ENCODE data around the gene MYL4.
"Not testable (repeated sequence)": the region's sequence is repeated elsewhere in the genome, so short reads cannot be mapped to it uniquely, and the experiment has no call there.

Gene MYL4

DNA sequence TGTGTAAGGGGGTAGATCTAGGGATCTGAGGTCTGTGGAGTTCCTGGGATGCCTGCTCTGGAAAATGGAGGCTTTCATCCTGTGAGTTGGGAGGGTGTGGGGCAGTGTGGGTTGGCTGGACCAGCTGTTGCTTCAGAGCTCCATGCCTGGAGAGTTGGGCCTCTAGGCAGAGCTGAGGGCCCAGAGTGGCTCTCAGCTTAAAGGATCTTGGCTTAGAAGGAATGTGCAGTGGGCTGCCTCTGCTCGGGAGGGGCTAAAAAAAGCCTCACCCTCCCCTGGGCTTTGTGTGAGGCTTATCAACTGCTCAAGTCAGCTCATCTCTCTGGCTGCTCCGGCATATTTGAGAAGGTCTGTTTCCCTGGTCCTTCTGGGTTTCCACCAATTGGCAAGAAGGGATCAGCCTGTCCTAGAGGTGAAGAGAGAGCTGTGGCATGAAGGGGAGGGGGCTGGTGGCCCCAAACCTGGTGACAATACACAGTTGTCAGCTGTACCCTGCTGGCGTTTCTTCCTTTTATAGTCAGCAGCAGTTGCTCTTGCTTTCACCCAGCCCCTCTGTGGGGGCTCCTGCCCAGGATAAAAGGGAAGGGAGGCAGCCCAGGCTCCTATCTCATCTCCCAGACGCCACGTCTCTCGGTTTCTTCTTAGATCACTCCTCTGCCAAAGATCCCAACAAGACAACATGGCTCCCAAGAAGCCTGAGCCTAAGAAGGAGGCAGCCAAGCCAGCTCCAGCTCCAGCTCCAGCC, at the start of gene MYL4:
TSS of gene MYL4 (plus strand) at position 605 of the 745 bp plus-strand sequence. CDS start at position 680, 75 bp downstream.
- DNase-seq, result no peak

DNA sequence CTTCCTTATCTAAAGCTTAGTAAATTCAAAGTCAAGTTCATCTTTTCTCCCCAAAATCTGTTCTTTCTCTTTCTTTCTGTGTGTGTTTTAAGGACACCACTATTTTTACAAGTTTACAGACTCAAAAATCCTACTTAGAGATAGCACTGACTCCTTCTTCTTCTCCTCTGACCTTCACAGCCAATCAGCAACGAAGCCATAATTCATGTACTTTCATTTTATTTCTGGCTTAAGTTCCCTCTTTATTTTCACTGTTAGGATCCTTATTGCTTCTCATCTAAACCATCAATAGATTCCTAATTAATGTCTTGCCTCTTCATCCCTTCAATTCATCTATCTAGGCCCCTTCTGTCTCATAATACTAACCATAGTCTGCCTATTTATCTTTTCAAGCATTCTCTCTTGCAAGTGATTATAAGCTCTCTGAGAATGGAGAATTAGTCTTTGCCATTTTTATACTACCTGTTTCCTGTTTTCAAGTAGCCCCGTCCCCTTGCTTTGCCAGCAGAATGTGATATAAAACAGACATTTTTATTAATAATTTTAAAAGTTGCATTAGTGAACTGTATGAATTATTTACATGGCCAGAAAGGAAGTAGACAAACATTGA, 47.0 kb upstream of the MYL4 start:
- DNase-seq, result no peak

DNA sequence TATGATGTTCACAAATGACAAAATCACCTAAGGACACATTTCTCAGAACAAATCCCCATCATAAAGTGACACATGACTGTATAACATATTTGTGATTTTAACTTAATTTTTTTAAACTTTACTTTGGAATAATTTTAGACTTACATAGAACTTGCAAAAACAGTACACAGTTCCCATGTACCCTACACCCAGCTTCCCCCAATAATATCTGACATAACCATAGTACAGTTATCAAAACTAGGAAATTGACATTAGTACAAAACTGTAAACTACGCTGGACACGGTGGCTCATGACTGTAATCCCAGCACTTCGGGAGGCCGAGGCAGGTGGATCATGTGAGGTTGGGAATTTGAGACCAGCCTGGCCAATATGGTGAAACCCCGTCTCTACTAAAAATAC, 44.9 kb upstream of the MYL4 start:
- DNase-seq, result no peak

DNA sequence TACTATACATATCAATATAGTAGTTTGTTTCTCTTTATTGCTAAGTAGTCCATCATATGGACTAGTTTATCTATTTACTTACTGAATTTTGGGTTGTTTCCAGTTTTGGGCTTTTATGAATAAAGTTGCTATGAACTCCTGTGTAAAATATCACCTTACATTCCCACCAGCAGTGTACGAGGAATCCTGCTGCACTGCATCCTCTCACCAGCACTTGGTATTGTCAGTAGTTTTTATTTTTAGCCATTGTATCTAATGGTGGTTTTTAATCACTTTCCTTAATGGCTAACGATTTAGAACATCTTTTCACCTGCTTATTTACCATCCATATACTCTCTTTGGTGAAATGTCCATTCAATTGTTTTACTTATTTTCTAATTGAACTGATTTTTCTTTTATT, 44.0 kb upstream of the MYL4 start:
- DNase-seq, result no peak

DNA sequence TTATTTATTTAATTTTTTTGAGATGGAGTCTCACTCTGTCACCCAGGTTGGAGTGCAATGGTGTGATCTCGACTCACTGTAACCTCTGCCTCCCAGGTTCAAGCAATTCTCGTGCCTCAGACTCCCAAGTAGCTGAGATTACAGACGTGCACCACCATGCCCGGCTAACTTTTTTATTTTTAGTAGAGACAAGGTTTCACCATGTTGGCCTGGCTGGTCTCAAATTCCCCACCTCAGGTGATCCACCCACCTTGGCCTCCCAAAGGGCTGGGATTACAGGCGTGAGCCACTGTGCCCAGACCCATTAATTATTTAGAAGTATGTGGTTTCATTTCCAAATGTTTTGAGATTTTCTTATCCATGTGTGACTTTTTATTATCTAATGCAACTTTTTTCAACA, 42.3 kb upstream of the MYL4 start:
- DNase-seq, result not testable (repeated sequence)

DNA sequence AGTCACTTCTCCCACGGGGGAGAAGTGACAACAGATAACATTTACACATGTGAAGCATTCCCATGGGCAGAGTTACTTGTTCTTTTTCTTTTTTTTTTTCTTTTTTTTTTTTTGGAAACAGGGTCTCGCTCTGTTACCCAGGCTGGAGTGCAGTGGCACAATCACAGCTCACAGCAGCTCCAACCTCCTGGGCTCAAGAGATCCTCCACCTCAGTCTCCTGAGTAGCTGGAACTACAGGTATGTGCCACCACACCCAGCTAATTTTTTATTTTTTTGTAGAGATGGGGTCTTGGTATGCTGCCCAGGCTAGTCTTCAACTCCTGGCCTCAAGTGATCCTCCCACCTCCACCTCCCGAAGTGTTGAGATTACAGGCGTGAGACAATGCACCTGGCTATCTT, 40.3 kb upstream of the MYL4 start:
- DNase-seq, result not testable (repeated sequence)

DNA sequence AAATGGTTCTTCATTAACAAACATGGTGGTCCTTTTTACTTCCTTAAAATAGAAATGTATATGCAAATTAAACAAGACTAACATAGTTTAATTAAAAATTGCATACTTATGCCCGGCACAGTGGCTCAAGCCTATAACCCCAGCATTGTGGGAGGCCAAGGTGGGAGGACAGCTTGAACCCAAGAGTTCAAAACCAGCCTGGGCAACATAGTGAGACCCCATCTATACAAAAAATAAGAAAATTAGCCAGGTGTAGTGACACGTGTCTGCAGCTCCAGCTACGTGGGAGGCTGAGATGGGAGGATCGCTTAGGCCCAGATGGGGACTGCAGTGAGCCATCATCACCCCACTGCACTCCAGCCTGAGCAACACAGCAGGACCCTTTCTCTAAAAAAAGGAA, 38.4 kb upstream of the MYL4 start:
- no peak for DNase-seq

DNA sequence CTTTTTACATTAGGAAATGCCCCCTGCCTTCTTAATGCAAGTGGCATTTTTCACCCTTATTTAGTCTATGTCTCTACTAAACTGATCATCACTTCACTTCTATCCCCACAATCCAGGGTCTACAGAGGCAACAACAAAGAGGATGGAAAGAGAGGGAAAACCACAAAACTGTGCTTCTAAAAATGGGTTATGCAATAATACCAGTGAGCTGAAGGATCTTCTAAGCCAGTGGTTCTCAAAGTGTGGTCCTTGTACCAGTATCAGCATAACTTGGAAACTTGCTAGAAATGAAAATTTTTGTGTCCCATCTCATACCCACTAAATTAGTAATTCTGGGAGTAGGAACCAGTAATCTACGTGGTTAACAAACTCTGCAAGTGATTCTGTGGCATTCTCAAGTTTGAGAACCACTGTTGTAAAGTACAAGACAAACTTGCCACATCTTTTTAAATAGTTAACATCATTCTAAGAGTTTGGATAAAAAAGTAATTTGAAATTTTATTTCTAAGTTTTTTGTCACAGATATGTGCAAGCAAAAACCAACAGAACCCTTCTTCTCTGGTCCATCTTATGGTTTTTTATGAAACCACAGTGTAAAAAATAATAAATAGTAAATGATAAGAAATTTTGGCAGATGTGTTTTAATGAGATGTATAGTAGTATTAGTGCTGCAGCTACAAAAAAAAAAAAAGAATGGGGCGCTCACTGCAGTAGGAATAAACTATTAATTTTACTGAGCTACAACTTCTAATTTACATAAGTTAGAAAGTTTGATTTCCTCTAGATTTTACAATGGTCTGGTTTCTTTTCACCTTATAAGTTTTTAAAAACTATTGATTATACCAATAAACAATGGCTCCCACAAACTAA, 36.2 kb upstream of the MYL4 start:
- DNase-seq, result no peak

DNA sequence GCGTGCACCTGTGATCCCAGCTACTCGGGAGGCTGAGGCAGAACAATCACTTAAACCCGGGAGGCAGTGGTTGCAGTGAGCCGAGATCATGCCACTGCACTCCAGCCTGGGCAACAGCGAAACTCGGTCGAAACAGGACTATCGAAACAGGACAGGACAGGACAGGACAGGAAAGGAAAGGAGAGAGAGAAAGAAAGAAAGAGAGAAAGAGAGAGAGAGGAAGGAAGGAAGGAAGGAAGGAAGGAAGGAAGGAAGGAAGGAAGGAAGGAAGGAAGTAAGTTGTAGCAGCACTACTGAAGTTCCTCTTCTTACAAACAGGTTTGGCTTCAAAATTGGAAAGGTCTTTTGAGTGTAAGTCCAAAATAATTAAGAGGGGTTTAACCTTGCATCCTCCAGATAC, 34.3 kb upstream of the MYL4 start:
- DNase-seq, result not testable (repeated sequence)

DNA sequence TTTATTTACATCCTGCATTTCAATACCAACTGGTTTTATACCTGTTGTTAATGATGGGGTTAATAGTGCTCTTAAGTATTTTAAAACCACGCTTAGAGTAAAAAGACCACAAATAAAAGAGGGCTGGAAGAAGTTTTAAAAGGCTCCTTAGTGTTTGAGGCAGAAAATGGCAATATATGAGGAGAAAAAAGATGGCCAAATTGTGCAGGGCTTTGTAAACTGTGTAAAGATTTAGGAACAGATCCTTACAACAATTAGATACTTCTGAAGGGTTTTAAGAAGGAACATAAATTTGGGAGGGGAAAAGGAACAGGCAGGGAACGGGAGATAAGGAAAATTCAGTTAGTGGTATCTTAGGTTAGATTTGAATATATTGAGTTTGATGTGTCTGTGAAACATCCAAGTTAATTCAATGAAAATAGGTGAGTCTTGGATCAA, 32.7 kb upstream of the MYL4 start:
- no peak for DNase-seq

DNA sequence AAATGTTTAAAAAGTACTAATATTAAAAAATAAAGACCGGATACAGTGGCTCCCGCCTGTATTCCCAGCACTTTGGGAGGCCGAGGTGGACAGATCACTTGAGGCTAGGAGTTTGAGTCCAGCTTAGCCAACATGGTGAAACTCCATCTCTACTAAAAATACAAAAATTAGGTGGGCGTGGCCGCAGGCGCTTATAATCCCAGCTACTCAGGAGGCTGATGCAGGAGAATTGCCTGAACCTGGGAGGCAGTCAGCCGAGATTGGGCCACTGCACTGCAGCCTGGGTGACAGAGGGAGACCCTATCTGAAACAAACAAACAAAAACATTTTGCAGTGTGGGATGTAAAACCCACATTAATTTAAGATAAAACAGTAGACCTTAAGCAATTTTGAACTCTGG, 31.9 kb upstream of the MYL4 start:
- no peak for DNase-seq

DNA sequence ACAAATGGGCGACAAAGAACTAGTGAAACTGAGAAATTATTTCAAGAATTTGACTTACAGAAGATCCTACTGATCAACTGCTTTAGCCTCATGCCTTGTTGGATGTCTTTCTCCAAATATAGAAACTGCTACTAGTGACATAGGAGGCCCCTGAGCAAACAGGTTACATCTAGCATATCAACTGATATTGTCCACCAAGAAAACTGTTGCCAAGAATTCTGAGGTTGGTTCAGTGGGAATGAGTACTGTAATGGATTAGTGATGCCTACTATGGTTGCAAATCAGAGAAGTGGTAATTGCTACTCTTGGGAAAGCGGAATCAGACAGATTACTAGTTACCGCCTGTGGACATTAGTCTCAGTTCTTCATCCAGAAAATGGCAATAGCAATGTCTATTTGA, 30.0 kb upstream of the MYL4 start:
- no peak for DNase-seq

DNA sequence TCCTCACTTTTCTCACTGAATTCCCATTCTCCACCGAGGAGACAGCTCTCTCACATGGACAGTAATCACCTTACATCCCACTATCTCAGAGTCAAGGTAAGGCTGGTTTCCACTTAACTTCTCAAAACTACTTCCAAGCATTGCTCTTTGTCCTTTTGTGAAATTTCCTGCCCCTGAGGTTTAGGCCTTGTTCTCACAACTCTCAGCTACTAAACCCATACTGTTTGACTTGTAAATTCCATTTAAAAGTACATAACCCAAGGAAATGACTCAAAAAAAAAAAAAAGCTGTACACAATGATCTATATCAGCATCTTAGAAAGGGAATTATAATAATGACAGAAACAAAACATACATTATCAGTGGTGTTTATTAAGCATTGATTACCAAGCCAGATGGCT, 28.8 kb upstream of the MYL4 start:
- no peak for DNase-seq

DNA sequence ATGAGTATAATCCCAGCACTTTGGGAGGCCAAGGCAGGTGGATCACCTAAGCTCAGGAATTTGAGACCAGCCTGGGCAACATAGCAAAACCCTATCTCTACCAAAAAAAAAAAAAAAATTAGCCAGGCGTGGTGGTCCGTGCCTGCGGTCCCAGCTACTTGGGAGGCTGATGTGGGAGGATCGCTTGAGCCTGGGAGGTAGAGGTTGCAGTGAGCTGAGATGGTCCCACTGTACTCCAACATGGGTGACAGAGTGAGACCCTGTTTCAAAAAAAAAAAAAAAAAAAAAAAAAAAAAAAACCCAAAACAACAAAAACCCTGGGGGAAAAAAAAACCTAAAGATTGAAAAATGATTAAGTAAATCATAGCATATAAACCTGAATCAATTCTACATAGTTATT, 28.2 kb upstream of the MYL4 start:
- DNase-seq, result not testable (repeated sequence)

DNA sequence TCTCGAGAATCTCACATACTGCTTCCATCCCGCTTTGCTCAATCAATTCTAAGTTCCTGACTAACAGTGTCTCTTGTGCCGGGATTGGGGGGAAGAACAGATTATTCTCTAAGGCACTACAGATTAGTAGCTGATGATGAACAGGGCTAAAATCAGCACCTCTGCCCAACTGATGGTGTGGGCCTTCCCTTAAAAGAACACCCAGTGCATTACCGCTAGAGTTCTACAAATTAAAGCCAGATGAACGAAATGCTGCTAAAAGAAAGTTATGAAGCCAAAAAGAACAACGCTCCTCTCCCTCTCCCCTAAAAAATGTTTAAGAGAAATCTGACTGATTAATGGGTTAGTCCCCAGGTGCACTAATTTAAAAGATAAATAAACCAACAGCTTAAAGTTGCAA, 24.5 kb upstream of the MYL4 start:
- DNase-seq, result no peak

DNA sequence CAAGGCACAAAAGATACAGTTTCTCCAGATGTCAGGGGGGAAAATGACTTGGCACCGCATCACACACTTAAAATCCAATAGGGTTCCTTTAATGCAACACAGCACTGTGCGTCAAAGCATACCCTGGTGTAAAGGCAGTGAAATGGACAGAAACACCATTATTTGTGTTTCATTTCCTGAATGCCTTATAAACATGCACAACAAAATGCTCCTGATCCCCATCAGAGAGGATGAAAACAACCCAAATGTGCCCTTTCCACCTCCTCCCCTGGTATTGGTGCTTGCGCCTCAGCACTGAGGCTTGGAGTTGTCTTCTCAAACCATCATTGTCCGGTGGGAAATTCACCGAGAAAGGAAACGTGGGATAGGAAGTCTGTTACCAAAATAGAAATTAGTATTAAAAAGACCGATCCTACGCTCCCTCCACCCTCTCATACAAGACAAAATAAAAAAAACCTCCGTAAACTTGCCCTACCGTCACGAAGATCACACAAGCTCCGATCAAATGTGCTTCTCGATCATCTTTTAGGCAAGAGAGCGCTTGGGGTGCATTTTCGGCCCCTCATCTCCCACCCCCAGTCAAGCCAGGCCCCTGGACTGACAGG, 20.8 kb upstream of the MYL4 start:
- DNase-seq, result no peak

DNA sequence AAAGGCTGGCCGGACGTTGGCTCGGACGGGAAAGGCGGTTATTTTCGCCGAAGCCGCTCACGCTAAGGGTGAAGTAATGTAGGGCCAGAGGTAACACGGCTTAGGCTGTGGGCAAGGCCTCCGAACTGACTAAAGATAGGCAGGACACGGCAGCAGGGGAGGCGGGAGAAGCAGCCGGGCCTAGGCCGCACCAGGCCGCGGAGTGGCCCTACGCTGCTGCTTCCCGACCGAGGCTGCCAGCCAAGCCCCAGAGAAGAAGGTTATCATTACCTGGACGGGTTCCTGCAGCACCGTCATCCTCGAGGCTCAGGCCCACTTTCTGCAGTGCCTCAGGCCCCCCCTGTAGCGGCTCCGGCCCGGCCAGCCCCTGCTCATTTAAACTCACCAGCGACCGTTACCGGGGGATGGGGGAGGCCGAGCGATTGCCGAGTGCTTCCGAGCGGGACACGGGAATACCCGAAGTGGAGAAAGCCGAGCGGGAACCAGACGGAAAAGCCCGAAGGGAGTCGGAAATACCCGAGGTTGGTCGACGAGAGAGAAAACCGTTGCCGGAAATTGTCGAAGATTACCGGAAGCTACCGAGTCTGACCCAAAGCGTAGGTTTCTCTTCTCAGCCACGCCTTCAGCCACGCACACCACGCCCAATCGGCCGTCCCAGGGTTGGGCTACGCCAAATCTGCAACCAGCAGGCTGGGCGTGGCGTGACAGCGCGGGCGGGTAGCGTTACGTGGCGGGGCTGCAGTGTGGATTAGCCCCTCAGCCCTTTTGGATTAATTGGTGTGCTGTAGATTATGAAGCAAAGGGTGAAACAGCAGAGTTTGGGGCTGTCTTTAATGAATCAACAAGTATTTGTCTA, 20.0 kb upstream of the MYL4 start, which contains the start of gene CDC27:
TSS of gene CDC27 (minus strand) at position 420 of the 856 bp plus-strand sequence. CDS start at position 297, 123 bp downstream.
- peak; percentile 100 for DNase-seq

DNA sequence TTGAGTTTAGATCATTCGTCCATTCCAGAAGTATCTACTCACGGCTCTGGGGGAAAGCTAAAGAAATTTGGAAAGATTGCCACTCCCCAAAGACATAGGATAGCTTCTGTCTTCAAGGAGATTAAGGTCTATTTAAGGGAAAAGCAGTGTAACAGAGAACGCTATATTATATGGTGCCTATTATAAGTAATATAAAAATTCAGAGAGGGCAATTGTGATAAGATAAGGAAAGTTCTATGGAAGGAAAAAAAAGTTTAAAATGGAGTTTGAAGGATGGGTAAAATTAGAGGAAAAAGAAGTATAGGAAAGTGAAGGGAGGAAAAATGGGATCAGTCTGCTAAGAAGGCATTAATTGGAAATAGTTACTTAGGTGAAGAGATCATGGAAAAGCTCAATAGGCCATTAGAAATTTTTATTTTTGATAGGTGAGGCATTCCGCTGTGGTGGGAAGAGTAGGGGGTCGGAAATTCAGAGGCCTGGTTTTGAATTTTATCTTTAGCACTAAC, 19.4 kb upstream of the MYL4 start:
- no peak for DNase-seq

DNA sequence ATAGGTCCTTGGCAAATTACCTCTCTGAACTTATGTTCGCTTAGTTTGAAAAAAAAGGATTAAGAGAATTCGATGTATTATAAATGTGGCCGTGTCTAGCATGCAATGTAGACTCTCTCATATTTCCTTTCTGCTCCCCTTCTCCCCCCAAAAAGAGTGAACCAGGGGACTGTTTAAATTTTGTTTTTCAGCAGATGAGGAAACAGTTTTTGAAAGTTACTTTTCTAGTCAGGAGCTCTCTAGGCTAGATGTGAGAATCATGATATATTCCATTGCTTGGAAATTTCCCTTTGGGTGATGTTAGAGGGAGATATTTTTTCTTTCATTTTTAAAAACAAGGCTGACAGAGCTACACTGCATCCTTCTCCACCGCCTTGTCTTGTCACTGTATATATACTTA, 18.9 kb upstream of the MYL4 start:
- DNase-seq, result no peak

DNA sequence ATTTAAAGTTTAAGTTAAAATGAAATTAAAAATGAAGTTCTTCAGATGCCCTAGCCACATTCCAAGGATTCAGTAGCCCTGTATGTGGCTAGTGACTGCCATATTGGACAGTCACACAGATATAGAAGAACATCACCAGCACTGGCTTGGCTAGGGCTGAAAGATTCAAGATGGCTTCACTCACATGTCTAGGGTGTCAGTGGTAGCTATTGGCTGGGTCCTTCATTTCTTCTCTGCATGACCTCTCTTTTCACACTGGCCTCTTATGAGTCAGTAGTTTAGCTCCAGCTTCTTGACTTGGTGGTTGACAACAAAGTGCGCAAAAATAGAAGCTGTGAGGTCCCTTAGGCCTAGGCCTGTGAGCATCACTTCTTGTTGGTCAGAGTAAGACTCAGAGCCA, 18.4 kb upstream of the MYL4 start:
- no peak for DNase-seq

DNA sequence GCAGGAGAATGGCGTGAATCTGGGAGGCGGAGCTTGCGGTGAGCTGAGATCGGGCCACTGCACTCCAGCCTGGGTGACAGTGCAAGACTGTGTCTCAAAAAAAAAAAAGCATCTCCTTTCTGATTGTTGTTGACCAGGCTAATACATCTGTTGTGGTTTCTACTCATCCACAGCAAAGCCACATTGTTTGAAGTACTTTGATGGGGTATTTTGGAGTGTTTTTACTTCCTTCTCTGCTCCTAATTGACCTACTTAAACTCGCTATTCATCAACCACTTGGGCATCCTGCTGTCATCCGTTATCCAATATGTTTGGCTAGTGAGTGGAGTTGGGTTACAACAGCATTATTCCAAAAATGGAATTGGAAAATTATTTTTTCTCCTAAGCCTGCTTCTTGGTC, 16.6 kb upstream of the MYL4 start:
- no peak for DNase-seq

DNA sequence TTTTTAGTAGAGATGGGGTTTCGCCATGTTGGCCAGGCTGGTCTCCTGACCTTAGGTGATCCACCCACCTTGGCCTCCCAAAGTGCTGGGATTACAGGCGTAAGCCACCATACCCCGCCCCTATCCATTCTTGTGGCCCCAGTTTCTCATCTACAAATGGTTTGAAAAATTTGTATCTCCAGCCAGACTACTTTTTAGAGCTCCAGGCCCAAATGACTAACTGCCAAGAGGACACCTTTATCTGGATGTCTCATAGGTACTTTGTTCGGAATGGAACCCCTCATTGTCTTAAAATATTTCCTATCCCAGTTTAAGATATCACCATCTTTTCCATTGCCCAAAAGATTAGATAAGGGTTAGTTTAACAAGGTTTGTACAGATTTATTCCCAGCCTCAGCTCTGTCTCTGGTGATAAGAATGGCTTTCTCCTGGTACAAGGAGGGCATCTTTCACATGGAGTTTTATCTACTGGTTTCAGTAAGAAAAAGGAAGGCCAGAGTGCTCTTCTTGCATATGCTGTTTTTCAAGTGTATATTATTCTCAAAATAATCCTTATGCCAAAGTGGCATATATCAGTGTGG, 15.1 kb upstream of the MYL4 start:
- DNase-seq, result no peak

Measured in KG1 (cell line).